H1 (cell line): ENCODE data around the gene LEKR1.

Experiments used
- ATF3 ChIP-seq: IDR thresholded peaks from 2 replicates; pipeline ENCODE4 v1.6.1; 2011; ENCODE audit warnings: low read depth, mild to moderate bottlenecking, low read length; ENCODE audit not compliant: insufficient read depth
- CBX8 ChIP-seq: fragments of 300-800, 300-1000 bp; sonication (generic); IDR thresholded peaks from 2 replicates; pipeline ENCODE4 v1.7.1; 2016; ENCODE audit warnings: low read depth, low read length, borderline replicate concordance
- CTCF ChIP-seq, 3 experiments: IDR thresholded peaks; 1 replicate in 2 of 3; 2 replicates in 1 of 3; pipeline versions ENCODE4 v1.5.1 to v1.6.1; 2011; ENCODE audit warnings: low read length in 3 of 3, mild to moderate bottlenecking in 3 of 3, inconsistent platforms in 2 of 3, low read depth in 1 of 3, moderate library complexity in 1 of 3; ENCODE audit not compliant: insufficient read depth in 1 of 3; ENCODE audit errors: control extremely low read depth in 1 of 3
- HDAC2 ChIP-seq, 2 experiments: fragments of 300-600 bp in 1 of 2; sonication (generic) in 1 of 2; IDR thresholded peaks; 2 replicates each; pipeline ENCODE4 v1.6.1; 2011 to 2012; ENCODE audit warnings: low read depth in 2 of 2, low read length in 2 of 2, mild to moderate bottlenecking in 2 of 2, moderate library complexity in 2 of 2, borderline replicate concordance in 1 of 2, inconsistent platforms in 1 of 2
- MAX ChIP-seq: IDR thresholded peaks from 2 replicates; pipeline ENCODE4 v1.6.1; 2012; ENCODE audit warnings: inconsistent platforms
- POLR2AphosphoS5 ChIP-seq: IDR thresholded peaks from 2 replicates; pipeline ENCODE4 v1.6.1; 2011; ENCODE audit warnings: low read depth, low read length
- RBBP5 ChIP-seq: IDR thresholded peaks from 2 replicates; pipeline ENCODE4 v1.7.1; 2012; ENCODE audit warnings: low read depth, mild to moderate bottlenecking, inconsistent platforms, low read length, moderate library complexity, borderline replicate concordance
- RNF2 ChIP-seq: fragments of 200-900, 300-1000 bp; sonication (generic); IDR thresholded peaks from 2 replicates; pipeline ENCODE4 v1.7.1; 2016; ENCODE audit warnings: borderline replicate concordance, low read depth, mild to moderate bottlenecking, antibody characterized with exemption, low read length; ENCODE audit not compliant: poor library complexity, severe bottlenecking; ENCODE audit errors: missing control alignments
- SIX5 ChIP-seq: IDR thresholded peaks from 2 replicates; pipeline ENCODE4 v1.6.1; 2011; ENCODE audit warnings: mild to moderate bottlenecking, low read depth, low read length
- SP1 ChIP-seq: IDR thresholded peaks from 2 replicates; pipeline ENCODE4 v1.6.1; 2011; ENCODE audit warnings: low read depth, low read length
- TEAD4 ChIP-seq: IDR thresholded peaks from 2 replicates; pipeline ENCODE4 v1.6.1; 2012; ENCODE audit warnings: low read depth, low read length, inconsistent platforms, mixed read lengths

GRCh38 chr3:156831006-156831405, 4.9 kb downstream of the LEKR1 start:
- TF ChIP-seq CTCF (IDR thresholded peaks at IDR 0.05; ENCODE audit: control extremely low read depth in 1 of 3, insufficient read depth in 1 of 3, low read depth in 1 of 3, low read length in 3 of 3) (no peak), MAX (no peak), RNF2 (no peak), ATF3 (no peak), SP1 (no peak), HDAC2 (IDR thresholded peaks at IDR 0.05; ENCODE audit: borderline replicate concordance in 1 of 2, low read depth in 2 of 2, low read length in 2 of 2) (no peak), POLR2AphosphoS5 (no peak), SIX5 (no peak), RBBP5 (no peak), CBX8 (no peak), TEAD4 (no peak)
